ENCODE data around the gene NPM3.

GRCh38 chr10:101781655-101781983, 1.6 kb downstream of the NPM3 start:
- TF ChIP-seq EZH2 (IDR thresholded peaks at IDR 0.05; ENCODE audit: low read depth, low read length, severe bottlenecking) (no peak), RXRA (IDR thresholded peaks at IDR 0.05; ENCODE audit: insufficient read depth, low read depth, low read length) (no peak), CTCF (IDR thresholded peaks at IDR 0.05; ENCODE audit: control extremely low read depth in 1 of 3, insufficient read depth in 1 of 3, low read depth in 1 of 3, low read length in 3 of 3) (no peak), BCL11A (IDR thresholded peaks at IDR 0.05; ENCODE audit: low read depth in 2 of 2, low read length in 2 of 2) (no peak), KDM1A (IDR thresholded peaks at IDR 0.05; ENCODE audit: borderline replicate concordance, low read length) (no peak), POLR2A (IDR thresholded peaks at IDR 0.05; ENCODE audit: control extremely low read depth in 1 of 2, low read depth in 2 of 2, low read length in 2 of 2) (no peak), CHD7 (IDR thresholded peaks at IDR 0.05; ENCODE audit: insufficient replicate concordance, low read length) (no peak), MAX (IDR thresholded peaks at IDR 0.05) (no peak), CHD2 (IDR thresholded peaks at IDR 0.05; ENCODE audit: low read length) (no peak), SP1 (IDR thresholded peaks at IDR 0.05; ENCODE audit: low read depth, low read length) (no peak), CREB1 (IDR thresholded peaks at IDR 0.05) (no peak), TAF1 (IDR thresholded peaks at IDR 0.05; ENCODE audit: low read depth, low read length) (no peak), CBX8 (IDR thresholded peaks at IDR 0.05; ENCODE audit: borderline replicate concordance, low read depth, low read length) (no peak)

Data from H1 (cell line).